Loucy (cell line): ENCODE results near the gene SLC9A1.

ENCODE experiments used
- EZH2phosphoT487 ChIP-seq: fragments of 200-600 bp; IDR thresholded peaks from 2 replicates; pipeline ENCODE4 v1.6.1; 2018; ENCODE audit warnings: antibody characterized with exemption, mild to moderate bottlenecking, moderate library complexity, borderline replicate concordance
- TF ChIP-seq, protein P1 (sequence below): fragments of 200-600 bp; sonication (generic); conservative IDR thresholded peaks from 2 replicates; pipeline ENCODE4 v1.5.1; 2014; ENCODE audit warnings: mild to moderate bottlenecking, antibody characterized with exemption, low read length

DNA sequence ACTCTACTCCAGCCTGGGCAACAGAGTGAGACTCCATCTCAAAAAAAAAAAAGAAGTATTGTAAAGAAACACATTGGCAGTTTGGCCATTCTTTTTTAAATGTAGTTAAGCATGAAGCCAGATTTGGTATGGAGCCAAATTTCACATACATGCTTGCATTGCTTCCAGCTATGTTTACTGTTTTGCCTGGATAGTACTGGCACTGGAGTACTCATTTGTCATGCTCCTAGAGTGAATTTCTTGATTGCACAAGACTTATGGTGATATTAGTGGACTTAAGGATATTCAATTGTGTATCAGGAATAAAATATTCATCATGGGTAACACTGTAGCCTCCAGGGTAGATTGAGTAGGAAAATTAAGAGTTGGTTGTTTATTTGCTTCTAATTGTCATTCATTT, 24.5 kb upstream of the SLC9A1 start:
- TF ChIP-seq, protein P1, sequence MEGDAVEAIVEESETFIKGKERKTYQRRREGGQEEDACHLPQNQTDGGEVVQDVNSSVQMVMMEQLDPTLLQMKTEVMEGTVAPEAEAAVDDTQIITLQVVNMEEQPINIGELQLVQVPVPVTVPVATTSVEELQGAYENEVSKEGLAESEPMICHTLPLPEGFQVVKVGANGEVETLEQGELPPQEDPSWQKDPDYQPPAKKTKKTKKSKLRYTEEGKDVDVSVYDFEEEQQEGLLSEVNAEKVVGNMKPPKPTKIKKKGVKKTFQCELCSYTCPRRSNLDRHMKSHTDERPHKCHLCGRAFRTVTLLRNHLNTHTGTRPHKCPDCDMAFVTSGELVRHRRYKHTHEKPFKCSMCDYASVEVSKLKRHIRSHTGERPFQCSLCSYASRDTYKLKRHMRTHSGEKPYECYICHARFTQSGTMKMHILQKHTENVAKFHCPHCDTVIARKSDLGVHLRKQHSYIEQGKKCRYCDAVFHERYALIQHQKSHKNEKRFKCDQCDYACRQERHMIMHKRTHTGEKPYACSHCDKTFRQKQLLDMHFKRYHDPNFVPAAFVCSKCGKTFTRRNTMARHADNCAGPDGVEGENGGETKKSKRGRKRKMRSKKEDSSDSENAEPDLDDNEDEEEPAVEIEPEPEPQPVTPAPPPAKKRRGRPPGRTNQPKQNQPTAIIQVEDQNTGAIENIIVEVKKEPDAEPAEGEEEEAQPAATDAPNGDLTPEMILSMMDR, result no peak
- TF ChIP-seq EZH2phosphoT487, result no peak
